ENCODE measurements around the gene STK17B. TPM values are rescaled to one million over a fixed set of nuclear protein-coding genes. Genes with fewer than 3 reads are reported as not detected.

Gene STK17B
- total and polyA plus RNA-seq, 9 of the 15 experiments (the other 6 are each of a cell fraction or from before 2014, with no cell fraction given), result 2.3 to 17.7 (median 8.5) TPM

GRCh38 chr2:196183172-196183473 lies 11.7 kb upstream of the STK17B start (continued):
- no peak for TF ChIP-seq E4F1 (CRISPR knock-in tag; IDR thresholded peaks at IDR 0.05; ENCODE audit: borderline replicate concordance)

- ChIA-PET CTCF (ENCODE audit: low intra/inter-chr PET ratio) (no interaction called here), POLR2A (interaction anchor here (1.1 kb wide), 1 partner anchor 52 kb away, joined by 3 read pairs; no protein-coding TSS in a partner anchor)
- ATAC-seq (no peak), DNase-seq (ENCODE audit: extremely low read depth in 1 of 4, low spot score in 3 of 4) (no peak), FAIRE-seq (peak; percentile 58)
- H3K27me3 ChIP-seq (ENCODE audit: control insufficient read depth in 2 of 2, insufficient read depth in 2 of 2, low read length in 2 of 2), result no peaks in the 10 kb centered on the region
- no peak overlapping the region for H3K27ac ChIP-seq (ENCODE audit: extremely low read depth, low read depth, low read length)
- H4K20me1 ChIP-seq (replicated peaks; ENCODE audit: control insufficient read depth, insufficient read depth, low read length), result no peaks in the 10 kb centered on the region
- in situ Hi-C loops (cut with MboI), result no loop called here
- H3K4me2 ChIP-seq (ENCODE audit: insufficient read depth, low read length), result no peak overlapping the region
- WGBS (ENCODE audit: insufficient coverage, low coverage, missing lambda C conversion rate), result 28% methylated on average over 4 of the region's 4 CpGs
- H3K9me1 ChIP-seq (ENCODE audit: control insufficient read depth, insufficient read depth, low read length), result no peaks in the 10 kb centered on the region
- intact Hi-C loops (cut with micrococcal nuclease), result no loop called here
- no peak overlapping the region for H2AFZ ChIP-seq (ENCODE audit: low read depth, low read length)
- H3K4me1 ChIP-seq (replicated peaks in 1 of 2; ENCODE audit: control insufficient read depth in 2 of 2, insufficient read depth in 2 of 2, low read length in 2 of 2), result peaks cover 0 to 1% of the 10 kb centered on the region in 2 experiments; a peak in 2 of 5 replicates
- H3K36me3 ChIP-seq (ENCODE audit: control insufficient read depth, insufficient read depth, low read length), result no peaks in the 10 kb centered on the region
- no peak overlapping the region for H3K4me3 ChIP-seq
- H3K9me3 ChIP-seq (replicated peaks; ENCODE audit: control insufficient read depth, insufficient read depth, low read depth, low read length), result no peaks in the 10 kb centered on the region
- no TSS peak for BruUV-seq (replicated peaks)
- H3K9ac ChIP-seq (ENCODE audit: insufficient read depth in 1 of 2, low read depth in 2 of 2, low read length in 2 of 2), result no peak overlapping the region
- H3K79me2 ChIP-seq (ENCODE audit: control insufficient read depth, insufficient read depth, low read length), result no peaks in the 10 kb centered on the region
- TF ChIP-seq PTBP1 (IDR thresholded peaks at IDR 0.05; ENCODE audit: low read depth, low read length), result no peak
- no peak for TF ChIP-seq ZNF121 (CRISPR knock-in tag; conservative IDR thresholded peaks at IDR 0.05)
- TF ChIP-seq ZNF3 (CRISPR knock-in tag; IDR thresholded peaks at IDR 0.05), result no peak
- no peak for TF ChIP-seq RFX1 (IDR thresholded peaks at IDR 0.05)
- TF ChIP-seq ZNF395 (CRISPR knock-in tag; IDR thresholded peaks at IDR 0.05), result no peak
- TF ChIP-seq TFAP4 (CRISPR knock-in tag; IDR thresholded peaks at IDR 0.05; ENCODE audit: borderline replicate concordance), result no peak
- TF ChIP-seq MCM3 (IDR thresholded peaks at IDR 0.05), result no peak
- no peak for TF ChIP-seq TOE1 (IDR thresholded peaks at IDR 0.05; ENCODE audit: borderline replicate concordance)
- TF ChIP-seq TOE1 (CRISPR knock-in tag; IDR thresholded peaks at IDR 0.05; ENCODE audit: borderline replicate concordance, low read depth), result no peak
- no peak for TF ChIP-seq ZSCAN29 (IDR thresholded peaks at IDR 0.05)
- TF ChIP-seq ZNF449 (CRISPR knock-in tag; IDR thresholded peaks at IDR 0.05), result no peak
- no peak for TF ChIP-seq BCL6 (CRISPR knock-in tag; IDR thresholded peaks at IDR 0.05)
- TF ChIP-seq ATF7 (IDR thresholded peaks at IDR 0.05), result no peak
- TF ChIP-seq JUN (IDR thresholded peaks at IDR 0.05; ENCODE audit: borderline replicate concordance, low read depth, low read length), result no peak
- TF ChIP-seq JUN (CRISPR knock-in tag; IDR thresholded peaks at IDR 0.05; ENCODE audit: borderline replicate concordance), result no peak
Measured at GRCh38 chr2:196182439-196183171, 11.2 kb upstream of the STK17B start.
